Neural cell (in vitro differentiated cells): ENCODE results near the gene TNPO2.

ENCODE experiments used
- EP300 ChIP-seq: fragments of 450-650 bp; conservative IDR thresholded peaks from 2 replicates; pipeline ENCODE4 v1.6.1; 2014; ENCODE audit warnings: antibody characterized with exemption, mild to moderate bottlenecking, moderate library complexity; ENCODE audit not compliant: poor library complexity, severe bottlenecking
- POLR2AphosphoS5 ChIP-seq: IDR thresholded peaks from 2 replicates; pipeline ENCODE4 v1.6.1; 2012
- TF ChIP-seq, protein P1 (sequence below): fragments of 450-650 bp; IDR thresholded peaks from 2 replicates; pipeline ENCODE4 v1.5.1; 2014; ENCODE audit warnings: antibody characterized with exemption, mild to moderate bottlenecking, moderate library complexity; ENCODE audit not compliant: poor library complexity, severe bottlenecking

DNA sequence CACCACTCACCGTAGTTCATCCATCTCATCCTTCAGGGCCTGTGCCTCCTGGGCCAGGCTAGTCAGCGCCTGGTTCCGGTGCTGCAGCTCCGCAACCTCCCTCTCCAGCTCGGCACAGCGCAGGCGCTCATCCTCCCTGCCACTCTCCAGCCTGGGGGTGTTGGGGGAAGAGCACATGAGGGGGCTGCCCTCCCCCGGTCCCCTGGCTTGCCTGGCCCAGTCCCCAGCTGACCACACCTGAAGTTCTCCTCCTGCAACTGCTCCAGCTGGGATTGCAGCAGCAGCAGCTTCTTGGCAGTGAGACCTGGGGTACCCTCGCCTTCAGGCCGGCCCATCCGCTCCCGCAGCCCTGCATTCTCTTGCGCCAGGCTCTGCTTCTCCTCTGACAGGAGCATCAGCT is 47.2 kb upstream of the TNPO2 start:
- TF ChIP-seq, protein P1, sequence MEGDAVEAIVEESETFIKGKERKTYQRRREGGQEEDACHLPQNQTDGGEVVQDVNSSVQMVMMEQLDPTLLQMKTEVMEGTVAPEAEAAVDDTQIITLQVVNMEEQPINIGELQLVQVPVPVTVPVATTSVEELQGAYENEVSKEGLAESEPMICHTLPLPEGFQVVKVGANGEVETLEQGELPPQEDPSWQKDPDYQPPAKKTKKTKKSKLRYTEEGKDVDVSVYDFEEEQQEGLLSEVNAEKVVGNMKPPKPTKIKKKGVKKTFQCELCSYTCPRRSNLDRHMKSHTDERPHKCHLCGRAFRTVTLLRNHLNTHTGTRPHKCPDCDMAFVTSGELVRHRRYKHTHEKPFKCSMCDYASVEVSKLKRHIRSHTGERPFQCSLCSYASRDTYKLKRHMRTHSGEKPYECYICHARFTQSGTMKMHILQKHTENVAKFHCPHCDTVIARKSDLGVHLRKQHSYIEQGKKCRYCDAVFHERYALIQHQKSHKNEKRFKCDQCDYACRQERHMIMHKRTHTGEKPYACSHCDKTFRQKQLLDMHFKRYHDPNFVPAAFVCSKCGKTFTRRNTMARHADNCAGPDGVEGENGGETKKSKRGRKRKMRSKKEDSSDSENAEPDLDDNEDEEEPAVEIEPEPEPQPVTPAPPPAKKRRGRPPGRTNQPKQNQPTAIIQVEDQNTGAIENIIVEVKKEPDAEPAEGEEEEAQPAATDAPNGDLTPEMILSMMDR = no peak
- no peak for TF ChIP-seq POLR2AphosphoS5
- no peak for TF ChIP-seq EP300
